ENCODE results near the gene ZNF644.
"Not testable (repeated sequence)": the region's sequence is repeated elsewhere in the genome, so short reads cannot be mapped to it uniquely, and the experiment has no call there.

Gene ZNF644

GRCh38 chr1:90926971-90927370 is 94.9 kb downstream of the ZNF644 start:
- no peak for DNase-seq (ENCODE audit: low read depth in 2 of 2)

- no peak for DNase-seq (ENCODE audit: low read depth in 2 of 2)
Measured at GRCh38 chr1:90925928-90926869, 95.6 kb downstream of the ZNF644 start.

GRCh38 chr1:90924982-90925381 is 96.9 kb downstream of the ZNF644 start:
- no peak for DNase-seq (ENCODE audit: low read depth in 2 of 2)

GRCh38 chr1:90922996-90923395 is 98.8 kb downstream of the ZNF644 start:
- no peak for DNase-seq (ENCODE audit: low read depth in 2 of 2)

GRCh38 chr1:90922202-90922601 is 99.6 kb downstream of the ZNF644 start:
- no peak for DNase-seq (ENCODE audit: low read depth in 2 of 2)

- no peak for DNase-seq (ENCODE audit: low read depth in 2 of 2)
Measured at GRCh38 chr1:90919900-90920299, 101.9 kb downstream of the ZNF644 start.

- DNase-seq (ENCODE audit: low read depth in 2 of 2): no peak
Measured at GRCh38 chr1:90919190-90919719, 102.6 kb downstream of the ZNF644 start.

GRCh38 chr1:90911353-90911752 is 110.5 kb downstream of the ZNF644 start:
- no peak for DNase-seq (ENCODE audit: low read depth in 2 of 2)

GRCh38 chr1:90902672-90903071 is 119.2 kb downstream of the ZNF644 start:
- DNase-seq (ENCODE audit: low read depth in 2 of 2): no peak

GRCh38 chr1:90899263-90899662 is 122.6 kb downstream of the ZNF644 start:
- no peak for DNase-seq (ENCODE audit: low read depth in 2 of 2)

- DNase-seq (ENCODE audit: low read depth in 2 of 2): not testable (repeated sequence)
Measured at GRCh38 chr1:90893679-90894078, 128.2 kb downstream of the ZNF644 start.

GRCh38 chr1:90892884-90893283 is 129.0 kb downstream of the ZNF644 start:
- DNase-seq (ENCODE audit: low read depth in 2 of 2): not testable (repeated sequence)

GRCh38 chr1:90892196-90892595 is 129.6 kb downstream of the ZNF644 start:
- not testable (repeated sequence) for DNase-seq (ENCODE audit: low read depth in 2 of 2)

- DNase-seq (ENCODE audit: low read depth in 2 of 2): not testable (repeated sequence)
Measured at GRCh38 chr1:90891756-90892155, 130.1 kb downstream of the ZNF644 start.

- DNase-seq (ENCODE audit: low read depth in 2 of 2): no peak
Measured at GRCh38 chr1:90882221-90882620, 139.6 kb downstream of the ZNF644 start.

- DNase-seq (ENCODE audit: low read depth in 2 of 2): no peak
Measured at GRCh38 chr1:90881034-90881433, 140.8 kb downstream of the ZNF644 start.

GRCh38 chr1:90879281-90879680 is 142.6 kb downstream of the ZNF644 start:
- no peak for DNase-seq (ENCODE audit: low read depth in 2 of 2)

GRCh38 chr1:90876101-90876500 is 145.7 kb downstream of the ZNF644 start:
- no peak for DNase-seq (ENCODE audit: low read depth in 2 of 2)
